Esophagus squamous epithelium (tissue), 5 donors: ENCODE results near the gene RANBP9. TPM values are rescaled to one million over a fixed set of nuclear protein-coding genes. Genes with fewer than 3 reads are reported as not detected.

Experiments
- DNase-seq: peaks from one replicate; lab custom pipeline; 2025; lab: John Stamatoyannopoulos, UW
- H3K27ac ChIP-seq, 4 donors: fragments of 200-600 bp; sonication (generic); one replicate each; pipeline ENCODE4 v1.5.1; 2016 to 2019; ENCODE audit warnings: mild to moderate bottlenecking in 1 of 4
- H3K27me3 ChIP-seq, 4 donors: fragments of 200-600 bp; sonication (generic); 1 replicate in 3 of 4; 2 replicates in 1 of 4; pipeline versions ENCODE4 v1.5.1 to v1.6.0; 2017 to 2021; ENCODE audit warnings: antibody characterized with exemption in 1 of 4
- H3K36me3 ChIP-seq, 3 donors: fragments of 200-600 bp; sonication (generic); one replicate each; pipeline ENCODE4 v1.5.1; 2016 to 2019
- H3K4me1 ChIP-seq, 3 donors: fragments of 200-600 bp; sonication (generic); one replicate each; pipeline ENCODE4 v1.5.1; 2017 to 2019
- H3K4me3 ChIP-seq, 4 donors: fragments of 200-600 bp; sonication (generic); 1 replicate in 3 of 4; 2 replicates in 1 of 4; pipeline ENCODE4 v1.5.1; 2016 to 2019; ENCODE audit warnings: mild to moderate bottlenecking in 2 of 4, moderate library complexity in 1 of 4
- H3K9me3 ChIP-seq, 3 donors: fragments of 200-600 bp; sonication (generic); one replicate each; pipeline ENCODE4 v1.5.1; 2016 to 2019
- POLR2A ChIP-seq, 4 donors: fragments of 450-650 bp; IDR thresholded peaks; one replicate each; pipeline ENCODE4 v1.6.1; 2017; ENCODE audit warnings: antibody characterized with exemption in 4 of 4, mild to moderate bottlenecking in 4 of 4, moderate library complexity in 3 of 4
- WGBS, 2 donors: methylation state at CpG; one replicate each; pipeline ENCODE4 v1.1.5; 2018; 5-methylcytosine and 5-hydroxymethylcytosine counted together
- intact Hi-C: fragments of 100-400 bp; cut with DNase I; formaldehyde crosslinking; loops from one replicate; pipeline ENCODE4 v1.15.0; 2022
- total RNA-seq, 4 donors: library from RNA; depleted of rRNA; stranded (reverse); fragments of >200 nt; gene quantifications; one replicate each; pipeline ENCODE4 v1.1.0, GENCODE V29; 2016
- TF ChIP-seq, protein P1 (sequence below), 6 experiments: fragments of 450-650 bp in 4 of 6; fragments of 200-600 bp in 2 of 6; sonication (generic) in 2 of 6; IDR thresholded peaks; one replicate each; pipeline ENCODE4 v1.5.1; 2016 to 2019; ENCODE audit warnings: antibody characterized with exemption in 6 of 6, mild to moderate bottlenecking in 4 of 6, moderate library complexity in 4 of 6
- donor health status: DM: yes; HTN: yes; CAD: no.

Gene RANBP9
- total RNA-seq, 4 donors from 2014 or later, result 32.9 to 69.6 (median 63.3) TPM

- WGBS, 2 donors, result 68 to 69% methylated on average over 6 of the region's 6 CpGs
- H3K36me3 ChIP-seq, result peaks cover 3 to 93% (median 5%) of the 10 kb centered on the region in 3 donors
Observed at GRCh38 chr6:13593720-13594119, 117.9 kb downstream of the RANBP9 start.

DNA sequence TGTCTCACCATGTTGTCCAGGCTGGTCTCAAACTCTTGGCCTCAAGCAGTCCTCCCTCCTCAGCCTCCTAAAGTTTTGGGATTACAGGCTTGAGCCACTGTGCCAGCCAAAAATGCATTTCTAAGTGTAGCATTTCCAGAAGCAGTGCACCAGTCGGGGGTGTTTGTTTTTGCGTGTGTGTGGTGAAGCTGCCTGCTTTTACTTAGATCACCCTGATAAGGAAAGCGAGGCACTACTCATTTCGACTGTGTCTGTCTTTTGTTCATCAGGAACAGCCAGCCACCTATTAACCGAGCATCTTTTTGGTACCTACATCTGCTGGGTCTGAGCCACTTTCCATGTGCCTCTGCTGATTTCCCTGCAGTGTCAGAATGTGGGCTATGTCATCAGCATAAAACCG is 118.5 kb downstream of the RANBP9 start:
- TF ChIP-seq, protein P1, sequence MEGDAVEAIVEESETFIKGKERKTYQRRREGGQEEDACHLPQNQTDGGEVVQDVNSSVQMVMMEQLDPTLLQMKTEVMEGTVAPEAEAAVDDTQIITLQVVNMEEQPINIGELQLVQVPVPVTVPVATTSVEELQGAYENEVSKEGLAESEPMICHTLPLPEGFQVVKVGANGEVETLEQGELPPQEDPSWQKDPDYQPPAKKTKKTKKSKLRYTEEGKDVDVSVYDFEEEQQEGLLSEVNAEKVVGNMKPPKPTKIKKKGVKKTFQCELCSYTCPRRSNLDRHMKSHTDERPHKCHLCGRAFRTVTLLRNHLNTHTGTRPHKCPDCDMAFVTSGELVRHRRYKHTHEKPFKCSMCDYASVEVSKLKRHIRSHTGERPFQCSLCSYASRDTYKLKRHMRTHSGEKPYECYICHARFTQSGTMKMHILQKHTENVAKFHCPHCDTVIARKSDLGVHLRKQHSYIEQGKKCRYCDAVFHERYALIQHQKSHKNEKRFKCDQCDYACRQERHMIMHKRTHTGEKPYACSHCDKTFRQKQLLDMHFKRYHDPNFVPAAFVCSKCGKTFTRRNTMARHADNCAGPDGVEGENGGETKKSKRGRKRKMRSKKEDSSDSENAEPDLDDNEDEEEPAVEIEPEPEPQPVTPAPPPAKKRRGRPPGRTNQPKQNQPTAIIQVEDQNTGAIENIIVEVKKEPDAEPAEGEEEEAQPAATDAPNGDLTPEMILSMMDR (IDR thresholded peaks at IDR 0.05), result no peak
- TF ChIP-seq POLR2A (IDR thresholded peaks at IDR 0.05), result no peak
- intact Hi-C loops, result no loop called here
- DNase-seq, result no peak
- H3K27me3 ChIP-seq, result no peaks in the 10 kb centered on the region
- no peak overlapping the region for H3K27ac ChIP-seq
- peaks cover 3 to 93% (median 5%) of the 10 kb centered on the region in 3 donors for H3K36me3 ChIP-seq
- H3K4me1 ChIP-seq, result no peaks in the 10 kb centered on the region
- H3K9me3 ChIP-seq, result no peaks in the 10 kb centered on the region
- no peak overlapping the region for H3K4me3 ChIP-seq
- WGBS, 2 donors, result 71 to 89% methylated on average over 6 of the region's 6 CpGs

More at GRCh38 chr6:13593720-13594119, 117.9 kb downstream of the RANBP9 start:
- no peaks in the 10 kb centered on the region for H3K4me1 ChIP-seq
- H3K4me3 ChIP-seq, result no peak overlapping the region
- intact Hi-C loops, result no loop called here
- no peak for TF ChIP-seq POLR2A (IDR thresholded peaks at IDR 0.05)
- TF ChIP-seq, protein P1 (IDR thresholded peaks at IDR 0.05), result no peak
- DNase-seq, result no peak
- no peaks in the 10 kb centered on the region for H3K27me3 ChIP-seq
- H3K9me3 ChIP-seq, result no peaks in the 10 kb centered on the region
- no peak overlapping the region for H3K27ac ChIP-seq

- no peaks in the 10 kb centered on the region for H3K9me3 ChIP-seq
- DNase-seq, result no peak
- peaks cover 3 to 93% (median 12%) of the 10 kb centered on the region in 3 donors for H3K36me3 ChIP-seq
- H3K4me3 ChIP-seq, result no peak overlapping the region
- no peaks in the 10 kb centered on the region for H3K27me3 ChIP-seq
- WGBS, 2 donors, result 96 to 98% methylated on average over 3 to 10 of the region's 21 CpGs
- H3K27ac ChIP-seq, result no peak overlapping the region
- TF ChIP-seq, protein P1 (IDR thresholded peaks at IDR 0.05), result no peak
- TF ChIP-seq POLR2A (IDR thresholded peaks at IDR 0.05), result no peak
- no peaks in the 10 kb centered on the region for H3K4me1 ChIP-seq
- intact Hi-C loops, result no loop called here
Observed at GRCh38 chr6:13591205-13591921, 120.3 kb downstream of the RANBP9 start.

- intact Hi-C loops, result no loop called here
- H3K9me3 ChIP-seq, result no peaks in the 10 kb centered on the region
- no peaks in the 10 kb centered on the region for H3K4me1 ChIP-seq
- TF ChIP-seq POLR2A (IDR thresholded peaks at IDR 0.05), result no peak
- TF ChIP-seq, protein P1 (IDR thresholded peaks at IDR 0.05), result no peak
- H3K27ac ChIP-seq, result no peak overlapping the region
- WGBS, 2 donors, result 88 to 92% methylated on average over 1 of the region's 1 CpG
- no peaks in the 10 kb centered on the region for H3K27me3 ChIP-seq
- DNase-seq, result no peak
- H3K4me3 ChIP-seq, result no peak overlapping the region
- peaks cover 3 to 86% (median 9%) of the 10 kb centered on the region in 3 donors for H3K36me3 ChIP-seq
Observed at GRCh38 chr6:13590574-13591153, 121.0 kb downstream of the RANBP9 start.

- Histone ChIP-seq H3K4me3 (no peak overlapping the region), H3K27ac (no peak overlapping the region), H3K4me1 (no peaks in the 10 kb centered on the region), H3K9me3 (no peaks in the 10 kb centered on the region), H3K36me3 (peaks cover 3 to 85% (median 7%) of the 10 kb centered on the region in 3 donors), H3K27me3 (no peaks in the 10 kb centered on the region)
- intact Hi-C loops, result no loop called here
- DNase-seq, result no peak
- WGBS, 2 donors, result 96 to 97% methylated on average over 9 of the region's 9 CpGs
- TF ChIP-seq, protein P1 (IDR thresholded peaks at IDR 0.05), result no peak
- TF ChIP-seq POLR2A (IDR thresholded peaks at IDR 0.05), result no peak
Observed at GRCh38 chr6:13589801-13590200, 121.8 kb downstream of the RANBP9 start.
